Measurements from ENCODE around the gene RGPD4. TPM values are rescaled to one million over a fixed set of nuclear protein-coding genes. Genes with fewer than 3 reads are reported as not detected.
A peak's percentile ranks its signal among the peaks of the same experiment; 100 is the strongest.
"Not testable (repeated sequence)": the region's sequence is repeated elsewhere in the genome, so short reads cannot be mapped to it uniquely, and the experiment has no call there.

RGPD4 gene
- total RNA-seq: not detected

DNA sequence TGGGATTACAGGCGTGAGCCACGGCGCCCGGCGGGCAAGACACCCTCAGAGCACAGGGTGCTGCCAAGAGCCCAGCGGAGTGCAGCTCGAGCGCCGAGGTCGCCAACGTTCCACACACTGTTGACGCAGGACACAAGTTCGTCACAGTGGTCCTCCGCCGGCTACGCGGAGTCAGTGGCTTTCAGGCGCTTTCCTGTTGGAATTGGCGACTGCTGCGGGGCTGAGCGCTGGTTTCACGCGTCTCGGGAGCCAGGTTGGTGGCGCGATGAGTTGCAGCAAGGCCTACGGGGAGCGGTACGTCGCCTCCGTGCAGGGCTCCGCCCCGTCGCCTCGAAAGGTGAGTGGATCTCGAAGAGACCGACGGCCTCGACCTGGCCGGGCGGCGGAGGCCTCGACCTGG, at the start of gene RGPD4:
TSS of gene RGPD4 (plus strand) at position 144 of the 400 bp plus-strand sequence. CDS start at position 266, 122 bp downstream.
- not testable (repeated sequence) for DNase-seq

DNA sequence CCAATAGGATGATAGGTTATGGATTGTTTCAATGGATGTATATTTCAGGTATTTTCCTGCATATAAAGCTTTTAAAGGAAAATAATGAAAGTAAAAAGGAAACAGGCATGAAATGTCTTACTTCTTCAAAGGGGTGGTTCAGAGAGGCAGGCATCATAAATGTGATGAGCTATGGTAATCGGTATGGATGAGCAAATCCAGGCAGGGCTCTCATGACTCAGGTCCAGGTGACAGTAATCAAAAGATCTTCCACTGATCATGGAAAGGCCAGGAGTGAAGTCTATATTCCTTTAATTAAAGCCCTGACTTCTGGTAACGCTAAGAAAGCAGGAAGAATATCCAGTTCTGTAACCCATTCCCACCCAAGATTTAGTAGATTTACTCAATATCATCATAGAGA, 48.7 kb upstream of the RGPD4 start:
- no peak for DNase-seq

DNA sequence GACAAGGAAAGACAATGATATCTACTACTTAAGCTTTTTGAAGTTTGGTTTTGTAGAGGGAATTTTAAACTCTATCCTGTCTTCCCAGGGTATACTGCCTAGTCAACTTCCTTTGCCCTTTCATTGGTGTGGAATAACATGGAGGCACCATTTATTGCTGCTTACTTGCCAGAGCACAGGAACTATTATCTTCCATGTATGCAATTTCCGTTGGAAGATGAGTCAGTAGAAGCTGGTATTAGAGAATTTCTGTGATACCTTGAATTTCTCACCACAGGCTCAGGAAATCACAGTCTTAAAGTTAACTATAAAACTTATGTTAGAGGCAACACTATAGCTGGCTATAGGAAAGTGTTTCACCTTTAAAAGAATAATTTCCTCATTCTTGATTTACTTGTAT, 40.9 kb upstream of the RGPD4 start:
- no peak for DNase-seq

DNA sequence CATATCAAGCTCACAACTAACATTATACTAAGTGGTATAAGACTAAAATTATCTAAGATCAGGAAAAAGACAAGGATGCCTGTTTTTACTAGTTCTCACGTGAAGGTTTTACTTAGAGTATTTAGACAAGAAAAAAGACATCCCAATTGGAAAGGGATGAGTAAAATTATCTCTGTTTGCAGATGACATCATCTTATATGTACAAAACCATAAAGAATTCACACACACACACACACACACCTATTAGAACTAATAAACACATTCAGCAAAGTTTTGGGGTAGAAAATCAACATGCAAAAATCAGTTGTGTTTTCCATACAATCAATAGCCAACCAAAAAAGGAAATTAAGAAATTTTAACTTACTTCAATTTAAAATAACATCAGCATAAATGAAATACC, 35.9 kb upstream of the RGPD4 start:
- no peak for DNase-seq

DNA sequence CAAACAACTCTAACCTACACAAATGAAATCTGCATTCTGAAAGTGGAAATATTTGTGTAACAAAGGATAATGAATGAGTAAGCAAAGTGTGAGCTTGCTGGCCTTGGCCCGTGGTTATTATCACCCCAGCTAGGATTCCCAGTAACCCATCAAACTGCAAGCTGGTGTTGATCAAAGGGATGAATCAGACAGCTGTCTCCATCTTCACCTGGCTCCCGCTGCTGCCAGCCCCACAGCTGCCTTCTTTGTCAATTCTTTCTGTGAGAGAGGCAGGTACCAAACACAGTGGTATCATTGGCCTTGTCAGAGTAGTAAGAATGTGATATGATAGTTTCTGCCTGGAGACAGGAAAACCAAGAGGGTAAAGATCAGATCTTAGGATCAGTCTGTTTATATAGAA, 25.2 kb upstream of the RGPD4 start:
- DNase-seq: no peak

DNA sequence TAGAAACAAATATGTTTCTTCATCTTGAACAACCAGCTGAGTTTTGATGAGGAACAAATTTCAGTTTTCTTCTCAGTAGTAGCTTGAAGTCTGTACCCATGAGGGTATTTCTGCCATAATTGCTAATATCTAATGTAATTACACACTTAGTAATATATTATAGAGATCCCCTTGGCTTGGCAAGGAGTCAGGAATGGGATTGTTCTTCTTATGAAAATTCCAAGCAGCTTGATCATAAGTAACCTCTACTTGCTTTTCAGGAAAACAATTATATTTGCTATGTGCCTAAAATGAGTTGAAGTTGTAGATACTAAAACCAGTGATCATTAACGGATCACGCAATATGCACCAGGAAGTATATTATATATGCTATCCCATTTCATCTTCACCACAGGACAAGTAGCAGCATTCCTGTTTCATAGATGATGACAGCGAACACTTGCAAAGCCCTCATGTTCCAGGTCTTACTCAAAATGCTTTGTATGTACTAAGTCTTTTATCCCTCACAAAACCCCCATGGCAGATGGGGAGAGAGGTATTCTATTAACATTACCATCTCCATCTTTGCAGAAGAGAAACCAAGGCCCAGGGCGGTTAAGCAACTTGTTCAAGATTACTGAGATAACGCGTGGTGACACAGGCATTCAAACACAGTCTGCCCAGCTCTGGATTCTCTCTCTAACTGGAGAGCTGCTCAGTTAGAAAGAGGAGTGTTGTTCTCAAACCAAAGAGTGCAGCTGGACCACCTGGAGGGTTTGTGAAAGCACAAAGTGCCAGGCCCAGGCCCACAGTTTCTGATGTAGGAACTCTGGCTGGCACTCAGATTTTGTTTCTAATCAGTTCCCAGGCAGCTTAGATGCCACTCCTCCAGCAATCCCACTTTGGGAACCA, 21.8 kb upstream of the RGPD4 start:
- no peak for DNase-seq

DNA sequence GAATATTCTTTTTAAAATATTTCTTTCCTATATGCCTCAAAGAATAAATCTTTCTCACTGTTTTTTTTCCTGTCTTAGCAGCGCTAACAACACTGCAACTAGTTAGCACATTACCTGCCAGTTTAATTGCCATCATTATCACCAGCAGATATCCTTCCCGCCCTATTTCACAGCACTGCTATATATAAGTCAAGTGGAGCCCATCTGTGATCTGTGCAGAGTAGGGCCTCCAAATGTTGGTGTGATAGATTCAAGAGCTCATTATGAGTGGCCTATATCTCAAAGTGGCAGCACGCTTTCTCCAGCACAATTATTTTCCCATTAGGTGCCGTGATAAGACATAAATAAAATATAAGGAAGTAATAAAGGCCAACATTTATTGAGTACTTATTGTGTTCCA, 19.8 kb upstream of the RGPD4 start:
- no peak for DNase-seq

DNA sequence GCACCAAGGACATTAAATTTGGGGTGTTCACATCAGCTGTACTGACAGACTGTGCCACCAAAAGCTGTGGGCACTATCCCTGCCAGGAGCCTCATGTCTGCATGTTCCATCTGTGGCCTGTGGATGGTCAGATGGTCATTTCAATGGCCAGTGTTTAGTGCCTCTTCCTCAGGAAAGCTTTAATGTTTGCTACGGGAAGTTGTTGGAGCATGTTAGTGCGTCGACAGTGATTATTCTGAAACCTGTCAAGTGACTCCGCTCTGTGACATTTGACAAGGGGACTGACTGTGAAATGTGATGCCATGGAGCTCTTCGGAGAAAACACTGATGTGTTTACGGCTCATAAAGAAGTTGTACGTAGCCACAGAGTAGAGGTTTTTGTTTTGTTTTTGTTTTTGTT, 18.7 kb upstream of the RGPD4 start:
- no peak for DNase-seq

DNA sequence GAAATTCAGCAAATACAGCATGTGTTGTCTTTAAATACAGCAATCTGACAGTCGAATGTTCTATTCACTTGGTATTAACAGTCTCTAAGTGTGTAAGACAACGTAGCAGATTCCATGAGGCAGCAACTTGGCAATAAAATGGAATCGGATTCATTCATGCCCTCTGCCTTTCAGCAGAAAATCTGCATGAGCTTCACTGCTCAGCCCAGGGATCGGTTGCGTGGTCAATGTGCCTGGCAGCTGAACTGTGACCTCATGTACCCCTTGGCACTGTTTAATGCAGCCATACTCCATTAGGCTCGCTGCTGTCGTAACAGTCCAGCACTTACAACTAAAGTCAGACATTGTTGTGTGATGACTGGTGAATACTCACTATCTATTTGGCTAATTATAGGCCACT, 17.7 kb upstream of the RGPD4 start:
- peak; percentile 34 for DNase-seq

DNA sequence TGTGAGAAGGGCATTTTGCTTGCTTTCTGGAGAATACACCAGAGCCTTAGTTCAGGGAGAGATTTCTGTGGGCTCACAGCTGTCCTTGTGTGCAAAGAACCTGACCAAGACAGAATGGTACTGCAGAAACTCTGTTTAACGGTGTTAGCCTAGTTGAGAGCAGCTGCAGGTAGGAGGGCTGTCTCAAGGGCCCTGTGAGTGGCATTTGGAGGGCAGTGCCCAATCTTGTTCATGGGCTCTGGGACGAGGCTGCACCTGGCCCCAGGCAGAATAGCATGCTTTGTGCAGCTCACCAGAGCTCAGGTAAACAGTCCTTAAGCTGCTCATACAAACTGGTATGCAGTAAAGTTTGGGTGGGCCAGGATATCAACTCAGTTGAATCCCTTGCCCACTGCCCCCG, 16.9 kb upstream of the RGPD4 start:
- no peak for DNase-seq

DNA sequence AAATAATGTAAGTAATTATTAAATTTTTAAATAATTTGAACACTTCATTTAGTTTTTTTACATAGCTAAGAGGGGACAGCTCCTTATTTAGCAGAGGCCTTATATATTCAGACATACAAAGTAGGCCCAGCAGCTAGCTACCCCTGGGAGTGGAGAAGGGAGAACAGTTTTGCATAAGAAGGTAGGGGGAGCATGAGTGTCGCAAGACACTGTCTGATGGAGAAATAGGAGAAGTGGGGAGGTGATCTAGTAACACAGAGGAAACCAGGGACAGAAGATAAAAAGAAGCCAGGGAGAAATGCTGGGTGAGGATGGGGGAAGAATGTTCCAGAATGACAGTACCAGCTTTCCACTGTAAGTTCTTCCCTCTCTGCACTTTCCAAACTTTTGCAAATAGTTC, 16.0 kb upstream of the RGPD4 start:
- no peak for DNase-seq

DNA sequence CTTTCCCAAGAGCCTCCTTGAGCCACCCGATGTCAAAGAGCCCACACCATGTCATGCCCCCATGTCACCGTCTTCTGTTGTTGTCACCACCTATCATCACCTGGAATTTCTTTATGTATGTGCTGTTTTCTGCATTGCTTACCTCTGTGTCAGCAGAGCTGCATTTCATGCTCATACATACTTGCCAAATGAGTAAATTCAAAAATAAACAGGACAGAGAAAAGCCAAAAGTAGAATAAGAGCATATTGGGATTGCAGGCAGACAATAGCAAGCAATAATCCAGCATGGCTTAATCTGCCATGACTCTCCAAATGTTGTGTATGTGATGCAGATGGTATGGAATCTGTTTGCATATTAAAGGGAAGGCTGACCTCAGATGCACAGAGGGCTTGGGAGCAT, 15.3 kb upstream of the RGPD4 start:
- no peak for DNase-seq

DNA sequence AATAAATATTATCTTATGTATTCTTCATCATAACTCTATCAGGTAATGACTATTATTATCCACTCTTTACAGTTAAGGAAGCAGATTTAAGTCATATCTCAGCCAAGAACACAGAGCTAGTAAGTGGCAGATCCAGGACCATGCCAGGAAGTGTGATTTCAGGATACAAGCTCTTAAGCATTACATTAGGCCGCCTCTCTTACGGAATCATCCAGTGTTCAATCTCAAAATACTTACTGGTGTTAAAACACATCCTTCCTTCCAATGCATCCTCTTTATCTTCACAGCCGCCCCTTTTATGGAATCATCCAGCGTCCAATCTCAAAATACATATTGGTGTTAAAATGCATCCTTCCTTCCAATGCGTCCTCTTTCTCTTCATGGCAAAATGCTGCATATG, 14.7 kb upstream of the RGPD4 start:
- DNase-seq: no peak

DNA sequence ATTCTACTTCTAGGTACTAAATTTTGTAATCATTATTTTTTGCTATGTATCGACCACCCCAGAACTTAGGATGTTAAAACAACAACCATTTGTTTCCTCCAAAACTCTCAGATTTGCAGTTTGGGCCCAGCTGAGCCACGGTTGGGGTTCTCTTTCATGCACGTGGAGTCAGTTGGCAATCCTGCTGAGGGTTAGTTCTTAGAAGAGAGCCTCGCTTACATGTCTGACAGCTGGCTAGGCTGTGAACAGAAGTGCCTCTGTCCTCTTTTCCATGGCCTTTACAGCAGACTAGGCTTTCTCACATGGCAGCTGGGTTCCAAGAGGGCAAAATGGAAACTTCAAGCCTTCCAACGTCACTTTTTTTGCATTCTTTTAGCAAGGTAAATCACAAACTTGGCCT, 9.3 kb upstream of the RGPD4 start:
- DNase-seq: no peak

DNA sequence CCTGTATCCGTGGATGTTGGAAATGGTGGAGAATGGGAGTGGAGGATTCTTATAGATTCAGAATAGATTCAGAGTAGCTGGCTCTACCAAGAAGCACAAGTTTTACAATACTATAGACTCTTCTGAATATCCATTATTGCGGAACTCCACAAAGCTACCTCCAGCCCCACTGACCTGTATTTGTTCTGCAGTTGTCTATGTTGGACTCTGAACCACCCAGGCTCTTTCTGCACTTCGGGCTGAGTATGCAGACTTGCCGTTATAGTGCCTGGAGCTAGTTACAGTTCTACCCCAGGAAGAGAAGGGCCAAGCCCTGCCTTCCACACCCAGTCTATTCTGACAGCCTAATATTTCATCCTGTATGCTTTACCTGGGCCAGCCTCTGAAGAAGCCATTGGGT, 4.4 kb upstream of the RGPD4 start:
- no peak for DNase-seq

DNA sequence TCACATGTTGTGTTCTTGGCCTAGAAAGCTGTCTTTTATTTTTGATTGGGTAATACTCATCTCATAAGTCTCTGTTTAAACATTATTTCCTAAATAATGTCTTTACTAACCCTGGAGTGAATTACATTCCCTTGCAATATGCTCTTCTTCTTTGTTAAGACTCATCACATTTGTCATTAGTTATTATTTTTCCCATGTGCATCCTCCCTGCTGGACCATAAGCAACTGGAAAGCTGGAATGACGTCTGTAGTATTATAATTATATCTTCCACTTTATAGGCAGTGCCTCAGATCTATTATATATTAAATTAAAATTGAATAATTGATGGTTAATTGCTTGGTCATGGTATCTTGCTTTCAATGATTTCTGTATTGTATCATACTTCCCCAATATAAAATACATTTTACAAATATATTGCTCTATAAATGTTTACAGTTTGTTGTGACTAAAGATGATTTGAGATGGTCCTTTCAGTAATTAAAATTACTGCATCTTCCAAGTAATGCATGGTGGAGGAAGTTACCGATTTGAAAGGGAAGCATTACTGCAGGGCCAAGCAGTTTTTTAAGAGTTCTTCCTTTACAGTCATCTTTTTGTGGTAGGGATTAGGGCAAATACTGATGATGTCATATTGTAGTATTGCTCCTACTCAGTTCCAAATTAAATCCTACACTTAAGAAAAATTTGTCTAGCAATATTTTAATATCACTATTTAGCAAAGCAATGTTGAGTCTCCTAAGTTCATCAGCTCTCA, 2.1 kb upstream of the RGPD4 start:
- DNase-seq: no peak

DNA sequence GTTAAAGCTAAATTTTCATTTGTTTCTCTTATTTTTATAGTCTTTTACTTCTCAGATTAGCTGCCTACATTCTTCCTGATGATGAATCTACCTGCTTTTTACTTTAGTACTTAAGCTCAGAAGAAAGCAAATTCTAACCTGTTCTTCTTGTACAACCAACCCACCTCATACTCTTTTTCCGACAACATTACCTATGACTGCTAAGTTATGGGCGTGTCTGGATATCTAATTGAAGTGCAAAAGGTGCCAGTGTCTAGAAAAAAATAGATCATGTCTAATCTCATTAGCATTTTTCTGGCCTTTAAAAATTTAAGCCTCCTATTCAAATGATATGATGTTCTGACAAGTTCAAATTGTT, 1.5 kb upstream of the RGPD4 start:
- DNase-seq: no peak

DNA sequence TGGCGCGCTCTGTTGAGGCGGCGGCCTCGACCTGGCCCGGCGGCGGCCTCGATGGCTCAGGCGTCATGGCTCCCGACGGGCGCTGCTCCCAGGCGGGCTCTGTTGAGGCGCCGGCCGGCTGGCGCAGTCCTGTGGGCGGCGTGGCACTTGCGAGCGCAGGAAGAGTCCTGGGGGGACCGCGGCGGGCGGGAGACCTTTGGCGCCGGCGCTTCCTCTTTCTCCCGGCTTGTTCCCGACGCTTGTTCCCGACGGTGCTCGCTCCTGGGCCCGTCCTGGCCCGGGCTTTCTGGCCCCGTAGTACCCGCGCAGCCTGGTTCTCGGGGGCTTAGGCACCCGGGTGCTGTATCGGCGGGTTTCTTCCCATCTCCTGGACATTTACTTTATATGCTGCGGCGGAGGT, 2.8 kb downstream of the RGPD4 start:
- DNase-seq: not testable (repeated sequence)

DNA sequence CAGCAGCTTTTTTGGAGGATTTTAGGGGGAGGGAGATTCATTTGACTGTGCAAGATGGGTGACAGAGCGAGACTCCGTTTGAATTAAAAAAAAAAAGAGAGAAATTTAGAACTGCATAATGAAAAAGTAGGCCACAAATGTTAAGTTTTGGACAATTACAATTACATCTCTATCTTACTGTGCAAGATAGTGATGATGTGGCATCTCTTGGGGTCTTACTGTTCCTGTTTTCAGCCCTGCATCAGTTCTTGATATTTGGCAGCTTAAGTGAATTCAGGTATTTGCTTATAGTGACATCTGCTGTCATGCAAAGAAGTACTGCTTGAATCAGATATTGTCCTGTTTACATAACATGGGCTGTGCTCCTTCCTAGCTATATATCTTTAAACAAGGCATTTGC, 6.5 kb downstream of the RGPD4 start:
- DNase-seq: not testable (repeated sequence)

DNA sequence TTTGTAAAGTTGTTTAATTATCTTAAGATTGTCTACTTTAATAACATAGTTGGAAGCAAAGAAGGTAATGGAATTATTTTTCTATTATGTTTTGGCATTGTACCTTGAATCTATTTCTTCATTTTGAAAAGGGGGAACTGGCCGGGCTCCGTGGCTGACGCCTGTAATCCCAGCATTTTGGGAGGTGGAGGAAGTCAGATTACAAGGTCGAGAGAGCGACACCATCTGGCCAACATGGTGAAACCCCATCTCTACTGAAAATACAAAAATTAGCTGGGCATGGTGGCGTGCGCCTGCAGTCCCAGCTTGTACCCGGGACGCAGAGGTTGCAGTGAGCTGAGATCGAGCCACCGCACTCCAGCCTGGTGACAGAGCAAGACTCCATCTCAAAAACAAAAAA, 6.9 kb downstream of the RGPD4 start:
- DNase-seq: not testable (repeated sequence)

DNA sequence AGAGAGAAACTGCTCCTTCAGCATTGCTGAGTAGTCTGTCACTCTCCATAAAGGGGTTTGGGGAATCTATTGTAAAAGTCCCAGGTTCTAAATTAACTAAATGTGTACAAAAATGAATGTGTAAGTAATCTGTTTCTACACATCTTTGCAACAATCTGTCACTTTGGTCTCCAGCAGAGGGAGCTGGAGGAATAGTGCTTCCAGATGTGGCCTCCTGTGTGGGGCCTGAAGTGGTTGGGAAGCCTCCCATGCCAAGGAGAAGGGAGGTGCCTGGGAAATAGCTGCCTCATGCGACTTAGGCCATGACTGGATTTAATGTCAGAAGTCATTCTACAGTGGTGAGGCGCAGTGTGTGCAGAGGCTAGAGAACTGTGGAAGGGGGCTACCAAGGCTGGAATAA, 89.4 kb downstream of the RGPD4 start:
- not testable (repeated sequence) for DNase-seq

DNA sequence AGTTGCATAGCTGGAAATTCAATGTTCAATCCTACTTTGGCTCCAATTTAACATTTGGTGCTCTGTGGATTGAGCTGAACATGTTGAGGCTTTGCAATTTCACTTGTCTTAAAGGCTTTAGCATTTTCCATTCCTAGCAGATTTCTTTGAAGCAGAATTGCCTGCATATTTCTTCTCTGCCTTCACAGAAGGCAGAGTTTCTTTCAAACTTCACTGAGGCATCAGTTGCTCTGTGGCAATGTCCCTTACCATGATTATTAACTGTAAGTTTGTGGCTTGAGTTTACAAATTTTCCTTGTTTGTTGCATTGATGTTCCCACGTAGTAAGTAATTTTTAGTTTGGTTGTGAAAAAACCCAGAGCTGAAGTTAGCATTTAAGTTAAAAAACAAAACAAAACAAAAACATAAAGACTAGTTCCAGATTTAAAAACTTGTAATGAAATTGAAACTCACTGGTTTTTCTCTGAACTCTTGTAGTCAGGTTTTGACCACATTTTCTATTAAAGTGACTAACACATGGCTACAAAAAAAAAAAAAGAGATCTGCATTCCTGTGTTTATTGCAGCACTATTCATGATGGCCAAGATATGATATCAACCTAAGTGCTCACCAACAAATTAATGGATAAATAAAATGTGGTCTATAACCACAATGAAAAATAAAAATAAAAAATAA, 90.1 kb downstream of the RGPD4 start:
- not testable (repeated sequence) for DNase-seq

DNA sequence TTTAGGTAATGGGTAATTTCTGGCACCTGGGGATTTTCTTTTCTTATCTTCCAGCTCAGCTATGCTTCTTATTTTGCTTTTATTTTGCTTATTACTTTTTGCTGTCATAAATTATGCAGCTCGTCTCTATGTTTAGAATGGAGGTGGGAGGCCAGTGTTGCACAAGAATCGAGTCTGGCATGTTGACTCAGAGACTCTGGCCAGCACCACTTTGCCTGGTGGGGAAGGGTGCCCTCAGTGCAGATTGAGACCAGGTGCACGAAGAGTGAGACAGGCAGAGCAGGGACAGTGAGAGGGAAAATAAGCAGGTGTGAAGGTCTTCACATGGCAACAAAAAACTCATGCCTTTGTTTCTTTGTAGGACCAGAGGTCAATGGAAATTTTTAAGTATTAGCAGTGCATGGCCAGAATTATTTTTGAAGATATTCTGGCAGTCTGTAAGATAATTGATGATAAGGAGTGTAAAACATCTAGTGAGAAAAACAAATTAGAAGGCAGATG, 100.4 kb downstream of the RGPD4 start:
- DNase-seq: no peak

All from skin of body (tissue), 2 donors.